Esophagus muscularis mucosa (tissue), 4 donors: ENCODE results near the gene CYP27A1.

Source experiments
- CTCF ChIP-seq, 3 experiments: fragments of 200-600 bp in 2 of 3; fragments of 450-650 bp in 1 of 3; sonication (generic) in 2 of 3; IDR thresholded peaks; one replicate each; pipeline ENCODE4 v1.5.1; 2017 to 2019; ENCODE audit warnings: antibody characterized with exemption in 3 of 3, mild to moderate bottlenecking in 2 of 3, moderate library complexity in 1 of 3
- EP300 ChIP-seq: sonication (generic); formaldehyde crosslinking; IDR thresholded peaks from one replicate; pipeline ENCODE4 v1.6.1; 2017; ENCODE audit warnings: antibody characterized with exemption
- POLR2A ChIP-seq: fragments of 450-650 bp; IDR thresholded peaks from one replicate; pipeline ENCODE4 v1.6.1; 2017; ENCODE audit warnings: antibody characterized with exemption, moderate library complexity, mild to moderate bottlenecking, low read depth

GRCh38 chr2:218830526-218831306, 48.8 kb downstream of the CYP27A1 start:
- TF ChIP-seq POLR2A (no peak), CTCF (IDR thresholded peaks at IDR 0.05) (no peak), EP300 (no peak)
